Activated gamma-delta T cell treated with Interleukin-2 at 50 U/mL for 16 hours (primary cell): ENCODE measurements around the gene CAPN1.
"Not testable (repeated sequence)": the region's sequence is repeated elsewhere in the genome, so short reads cannot be mapped to it uniquely, and the experiment has no call there.

Source experiments
- DNase-seq: peaks from one replicate; pipeline ENCODE4 v3.0.0-alpha.2; 2020

The CAPN1 gene

GRCh38 chr11:65221026-65221425 lies 39.3 kb downstream of the CAPN1 start:
- DNase-seq = no peak

- no peak for DNase-seq
Observed at GRCh38 chr11:65223011-65223410, 41.3 kb downstream of the CAPN1 start.

- no peak for DNase-seq
Observed at GRCh38 chr11:65224930-65225278, 43.2 kb downstream of the CAPN1 start.

GRCh38 chr11:65225279-65226102 lies 43.8 kb downstream of the CAPN1 start:
- peak; percentile 52 for DNase-seq

- DNase-seq = no peak
Observed at GRCh38 chr11:65226103-65226442, 44.3 kb downstream of the CAPN1 start.

GRCh38 chr11:65227879-65228278 lies 46.2 kb downstream of the CAPN1 start:
- no peak for DNase-seq

GRCh38 chr11:65236194-65237059 lies 54.7 kb downstream of the CAPN1 start:
- no peak for DNase-seq

GRCh38 chr11:65238302-65238701 lies 56.6 kb downstream of the CAPN1 start:
- DNase-seq = not testable (repeated sequence)

- DNase-seq = no peak
Observed at GRCh38 chr11:65241134-65241533, 59.4 kb downstream of the CAPN1 start.

GRCh38 chr11:65241692-65242091 lies 60.0 kb downstream of the CAPN1 start:
- DNase-seq = no peak

GRCh38 chr11:65242389-65242788 lies 60.7 kb downstream of the CAPN1 start:
- DNase-seq = no peak

- DNase-seq = no peak
Observed at GRCh38 chr11:65243797-65244196, 62.1 kb downstream of the CAPN1 start.

- not testable (repeated sequence) for DNase-seq
Observed at GRCh38 chr11:65245046-65245445, 63.3 kb downstream of the CAPN1 start.

GRCh38 chr11:65246506-65246905 lies 64.8 kb downstream of the CAPN1 start:
- DNase-seq = no peak

- not testable (repeated sequence) for DNase-seq
Observed at GRCh38 chr11:65248184-65248710, 66.5 kb downstream of the CAPN1 start.

GRCh38 chr11:65251476-65251875 lies 69.7 kb downstream of the CAPN1 start:
- DNase-seq = no peak

GRCh38 chr11:65254724-65255123 lies 73.0 kb downstream of the CAPN1 start:
- DNase-seq = no peak

GRCh38 chr11:65258988-65259387 lies 77.3 kb downstream of the CAPN1 start:
- no peak for DNase-seq

GRCh38 chr11:65260302-65260701 lies 78.6 kb downstream of the CAPN1 start:
- DNase-seq = no peak

- no peak for DNase-seq
Observed at GRCh38 chr11:65260756-65261590, 79.2 kb downstream of the CAPN1 start.
